HL-60/S4 (cell line): ENCODE data around the gene DHX16.

ENCODE experiments used
- in situ Hi-C: fragments of 300-500 bp; cut with MboI; formaldehyde crosslinking; loops from 2 replicates; pipeline ENCODE4 v1.14.3; 2022; ENCODE audit warnings: low sequenced_read_pairs

The DHX16 gene

GRCh38 chr6:30643656-30644055, 29.1 kb downstream of the DHX16 start:
- in situ Hi-C loops = no loop called here

GRCh38 chr6:30641048-30641447, 31.8 kb downstream of the DHX16 start:
- in situ Hi-C loops = no loop called here

GRCh38 chr6:30640481-30640880, 32.3 kb downstream of the DHX16 start:
- in situ Hi-C loops = no loop called here

- in situ Hi-C loops = no loop called here
These were observed 37.0 kb downstream of the DHX16 start for GRCh38 chr6:30635834-30636233.

GRCh38 chr6:30626484-30627366, 46.1 kb downstream of the DHX16 start, which contains the start of gene ATAT1:
ATAT1 (plus strand) TSS chr6:30626874.
- in situ Hi-C loops = no loop called here

- in situ Hi-C loops = no loop called here
These were observed 47.3 kb downstream of the DHX16 start for GRCh38 chr6:30625511-30625910.

- in situ Hi-C loops = no loop called here
These were observed 53.2 kb downstream of the DHX16 start for GRCh38 chr6:30619561-30619960.

- in situ Hi-C loops = no loop called here
These were observed 54.5 kb downstream of the DHX16 start for GRCh38 chr6:30618270-30618797.

GRCh38 chr6:30617565-30618269, 55.1 kb downstream of the DHX16 start, which contains the start of gene MRPS18B:
MRPS18B (plus strand) TSS chr6:30617840; CDS start chr6:30617866, 26 bp downstream.
- in situ Hi-C loops = no loop called here

GRCh38 chr6:30616811-30617564, 55.8 kb downstream of the DHX16 start, which contains the start of gene PPP1R10:
PPP1R10 (minus strand) TSS chr6:30617243; CDS start chr6:30609944, 7,299 bp downstream.
- in situ Hi-C loops = no loop called here

- in situ Hi-C loops = no loop called here
These were observed 56.6 kb downstream of the DHX16 start for GRCh38 chr6:30615958-30616810.

- in situ Hi-C loops = no loop called here
These were observed 57.4 kb downstream of the DHX16 start for GRCh38 chr6:30615219-30615957.

- in situ Hi-C loops = no loop called here
These were observed 58.0 kb downstream of the DHX16 start for GRCh38 chr6:30614843-30615218.

- in situ Hi-C loops = no loop called here
These were observed 58.6 kb downstream of the DHX16 start for GRCh38 chr6:30614044-30614842.

GRCh38 chr6:30613251-30614043, 59.4 kb downstream of the DHX16 start:
- in situ Hi-C loops = no loop called here

GRCh38 chr6:30612687-30613248, 60.0 kb downstream of the DHX16 start:
- in situ Hi-C loops = no loop called here

GRCh38 chr6:30612213-30612612, 60.6 kb downstream of the DHX16 start:
- in situ Hi-C loops = no loop called here
